ENCODE results near the gene XPA. TPM values are rescaled to one million over a fixed set of nuclear protein-coding genes. Genes with fewer than 3 reads are reported as not detected.

XPA gene
- total and polyA plus RNA-seq, 4 donors = 9.2 to 23.0 (median 10.5) TPM

- TF ChIP-seq, protein P1, sequence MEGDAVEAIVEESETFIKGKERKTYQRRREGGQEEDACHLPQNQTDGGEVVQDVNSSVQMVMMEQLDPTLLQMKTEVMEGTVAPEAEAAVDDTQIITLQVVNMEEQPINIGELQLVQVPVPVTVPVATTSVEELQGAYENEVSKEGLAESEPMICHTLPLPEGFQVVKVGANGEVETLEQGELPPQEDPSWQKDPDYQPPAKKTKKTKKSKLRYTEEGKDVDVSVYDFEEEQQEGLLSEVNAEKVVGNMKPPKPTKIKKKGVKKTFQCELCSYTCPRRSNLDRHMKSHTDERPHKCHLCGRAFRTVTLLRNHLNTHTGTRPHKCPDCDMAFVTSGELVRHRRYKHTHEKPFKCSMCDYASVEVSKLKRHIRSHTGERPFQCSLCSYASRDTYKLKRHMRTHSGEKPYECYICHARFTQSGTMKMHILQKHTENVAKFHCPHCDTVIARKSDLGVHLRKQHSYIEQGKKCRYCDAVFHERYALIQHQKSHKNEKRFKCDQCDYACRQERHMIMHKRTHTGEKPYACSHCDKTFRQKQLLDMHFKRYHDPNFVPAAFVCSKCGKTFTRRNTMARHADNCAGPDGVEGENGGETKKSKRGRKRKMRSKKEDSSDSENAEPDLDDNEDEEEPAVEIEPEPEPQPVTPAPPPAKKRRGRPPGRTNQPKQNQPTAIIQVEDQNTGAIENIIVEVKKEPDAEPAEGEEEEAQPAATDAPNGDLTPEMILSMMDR (IDR thresholded peaks at IDR 0.05; ENCODE audit: control extremely low read depth, extremely low read depth) = no peak
- 90 to 94% methylated on average over 10 of the region's 10 CpGs for whole genome bisulfite sequencing, 2 donors
- DNase-seq (no peak), ATAC-seq (ENCODE audit: insufficient read depth, low FRiP score) (no peak)
- peaks cover 0 to 16% (median 2%) of the 10 kb centered on the region in 4 donors for H3K9me3 ChIP-seq (ENCODE audit: control insufficient read depth in 4 of 4, insufficient read depth in 3 of 4, low read length in 3 of 4)
- H3K9ac ChIP-seq (ENCODE audit: insufficient read depth in 1 of 2, low read length in 2 of 2) = no peak overlapping the region
- H3K36me3 ChIP-seq (ENCODE audit: control insufficient read depth in 4 of 4, insufficient read depth in 4 of 4, low read length in 4 of 4) = no peaks in the 10 kb centered on the region
- peaks cover 0 to 8% (median 0%) of the 10 kb centered on the region in 5 donors for H3K4me1 ChIP-seq (ENCODE audit: control insufficient read depth in 5 of 5, insufficient read depth in 5 of 5, low read length in 5 of 5)
- peaks cover 0 to 17% (median 14%) of the 10 kb centered on the region in 3 donors for H3K27me3 ChIP-seq (ENCODE audit: control insufficient read depth in 3 of 3, insufficient read depth in 3 of 3, low read length in 2 of 3)
- no peak overlapping the region for H3K4me3 ChIP-seq
- no peak overlapping the region for H3K27ac ChIP-seq (ENCODE audit: low read depth in 1 of 2, low read length in 1 of 2)
Observed at GRCh38 chr9:97742545-97742944, 45.4 kb upstream of the XPA start.

GRCh38 chr9:97741947-97742346, 44.8 kb upstream of the XPA start:
- 87 to 90% methylated on average over 6 of the region's 6 CpGs for WGBS, 2 donors
- no peak overlapping the region for H3K4me3 ChIP-seq
- peaks cover 0 to 8% (median 0%) of the 10 kb centered on the region in 5 donors for H3K4me1 ChIP-seq (ENCODE audit: control insufficient read depth in 5 of 5, insufficient read depth in 5 of 5, low read length in 5 of 5)
- no peak overlapping the region for H3K27ac ChIP-seq (ENCODE audit: low read depth in 1 of 2, low read length in 1 of 2)
- H3K9me3 ChIP-seq (ENCODE audit: control insufficient read depth in 4 of 4, insufficient read depth in 3 of 4, low read length in 3 of 4) = peaks cover 0 to 16% (median 2%) of the 10 kb centered on the region in 4 donors
- TF ChIP-seq, protein P1 (IDR thresholded peaks at IDR 0.05; ENCODE audit: control extremely low read depth, extremely low read depth) = no peak
- no peaks in the 10 kb centered on the region for H3K36me3 ChIP-seq (ENCODE audit: control insufficient read depth in 4 of 4, insufficient read depth in 4 of 4, low read length in 4 of 4)
- peaks cover 0 to 17% (median 14%) of the 10 kb centered on the region in 3 donors for H3K27me3 ChIP-seq (ENCODE audit: control insufficient read depth in 3 of 3, insufficient read depth in 3 of 3, low read length in 2 of 3)
- ATAC-seq (ENCODE audit: insufficient read depth, low FRiP score) = no peak
- DNase-seq = no peak
- H3K9ac ChIP-seq (ENCODE audit: insufficient read depth in 1 of 2, low read length in 2 of 2) = no peak overlapping the region

DNA sequence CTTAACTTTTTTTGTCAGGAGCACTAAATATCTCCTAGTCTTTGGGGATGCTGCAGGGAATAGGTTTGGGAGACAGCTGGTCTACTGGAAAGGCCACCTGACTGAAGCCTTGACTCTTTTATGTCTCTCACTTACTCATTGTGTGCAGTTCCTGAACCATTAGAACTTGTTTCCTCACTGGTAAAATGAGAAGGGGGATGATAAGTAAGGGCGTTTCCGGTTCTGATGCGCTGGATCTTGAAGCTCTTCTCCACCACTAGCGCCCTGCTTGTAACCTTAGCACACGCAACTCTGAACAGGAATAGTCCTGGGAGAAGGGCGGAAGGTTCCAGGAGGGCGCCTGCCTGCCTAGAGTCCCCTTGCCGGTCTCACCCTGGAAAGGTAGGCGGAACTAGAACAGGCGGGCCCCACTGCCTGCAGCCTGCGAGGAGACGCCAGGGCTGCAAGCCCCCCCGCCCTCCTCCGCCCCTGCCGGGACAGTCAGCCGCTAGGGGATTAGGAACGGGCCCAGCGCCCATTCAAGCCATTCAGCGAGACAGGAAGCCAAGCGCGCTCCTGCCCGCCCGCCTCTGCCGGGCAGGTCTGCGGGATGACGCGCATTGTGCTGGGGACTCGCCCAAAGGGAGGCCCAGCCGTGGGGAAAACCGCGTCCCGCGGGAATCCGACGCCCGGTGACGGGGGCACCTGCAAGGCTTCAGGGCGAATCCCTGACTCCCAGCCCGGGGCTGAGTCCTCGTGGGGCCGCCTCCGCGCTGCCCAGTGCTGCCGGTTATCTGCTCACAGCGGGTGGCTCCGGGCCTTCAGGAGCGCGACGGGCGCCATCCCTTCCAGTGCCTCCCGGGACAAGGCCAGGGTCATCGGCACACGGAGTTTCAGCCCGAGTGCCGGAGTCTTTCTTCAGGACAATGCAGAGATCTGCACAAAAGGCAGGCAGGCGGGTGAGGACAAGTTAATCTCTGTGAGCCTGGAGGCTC, 44.0 kb upstream of the XPA start:
- no peak overlapping the region for H3K9ac ChIP-seq (ENCODE audit: insufficient read depth in 1 of 2, low read length in 2 of 2)
- peak; percentile 51 to 70 (median 69) for DNase-seq
- ATAC-seq (ENCODE audit: insufficient read depth, low FRiP score) = peak; percentile 64
- H3K36me3 ChIP-seq (ENCODE audit: control insufficient read depth in 4 of 4, insufficient read depth in 4 of 4, low read length in 4 of 4) = no peaks in the 10 kb centered on the region
- H3K27me3 ChIP-seq (ENCODE audit: control insufficient read depth in 3 of 3, insufficient read depth in 3 of 3, low read length in 2 of 3) = peaks cover 0 to 17% (median 14%) of the 10 kb centered on the region in 3 donors
- H3K27ac ChIP-seq (ENCODE audit: low read depth in 1 of 2, low read length in 1 of 2) = no peak overlapping the region
- 5% methylated on average over 42 to 56 of the region's 56 CpGs for WGBS, 2 donors
- H3K4me1 ChIP-seq (ENCODE audit: control insufficient read depth in 5 of 5, insufficient read depth in 5 of 5, low read length in 5 of 5) = peaks cover 0 to 8% (median 0%) of the 10 kb centered on the region in 5 donors
- TF ChIP-seq, protein P1 (IDR thresholded peaks at IDR 0.05; ENCODE audit: control extremely low read depth, extremely low read depth) = no peak
- no peak overlapping the region for H3K4me3 ChIP-seq
- peaks cover 0 to 16% (median 2%) of the 10 kb centered on the region in 4 donors for H3K9me3 ChIP-seq (ENCODE audit: control insufficient read depth in 4 of 4, insufficient read depth in 3 of 4, low read length in 3 of 4)

All from lung (tissue), 12 donors.